Muscle layer of duodenum (tissue), 2 donors: ENCODE results near the gene CEBPZOS.

Experiments
- H3K27ac ChIP-seq: one replicate; pipeline ENCODE4 v1.7.0; 2013; ENCODE audit warnings: mild to moderate bottlenecking, low read length
- H3K27me3 ChIP-seq: one replicate; pipeline ENCODE4 v1.7.0; 2013; ENCODE audit warnings: low read depth, mild to moderate bottlenecking, control low read depth, low read length
- H3K36me3 ChIP-seq, 2 donors: one replicate each; pipeline ENCODE4 v1.7.0; 2013; ENCODE audit warnings: low read length in 2 of 2, control low read depth in 1 of 2, mild to moderate bottlenecking in 1 of 2; ENCODE audit not compliant: insufficient read depth in 2 of 2, control insufficient read depth in 1 of 2
- H3K4me1 ChIP-seq, 2 donors: one replicate each; pipeline ENCODE4 v1.7.0; 2013; ENCODE audit warnings: low read length in 2 of 2, mild to moderate bottlenecking in 2 of 2, control low read depth in 1 of 2, moderate library complexity in 1 of 2; ENCODE audit not compliant: insufficient read depth in 2 of 2, control insufficient read depth in 1 of 2
- H3K4me3 ChIP-seq, 2 donors: one replicate each; pipeline ENCODE4 v1.7.0; 2013; ENCODE audit warnings: low read length in 2 of 2, low read depth in 1 of 2, mild to moderate bottlenecking in 1 of 2
- H3K9me3 ChIP-seq, 2 donors: one replicate each; pipeline ENCODE4 v1.7.0; 2013; ENCODE audit warnings: low read length in 2 of 2, control low read depth in 1 of 2, mild to moderate bottlenecking in 1 of 2; ENCODE audit not compliant: control insufficient read depth in 1 of 2
- donor health status: healthy.

CEBPZOS gene

DNA sequence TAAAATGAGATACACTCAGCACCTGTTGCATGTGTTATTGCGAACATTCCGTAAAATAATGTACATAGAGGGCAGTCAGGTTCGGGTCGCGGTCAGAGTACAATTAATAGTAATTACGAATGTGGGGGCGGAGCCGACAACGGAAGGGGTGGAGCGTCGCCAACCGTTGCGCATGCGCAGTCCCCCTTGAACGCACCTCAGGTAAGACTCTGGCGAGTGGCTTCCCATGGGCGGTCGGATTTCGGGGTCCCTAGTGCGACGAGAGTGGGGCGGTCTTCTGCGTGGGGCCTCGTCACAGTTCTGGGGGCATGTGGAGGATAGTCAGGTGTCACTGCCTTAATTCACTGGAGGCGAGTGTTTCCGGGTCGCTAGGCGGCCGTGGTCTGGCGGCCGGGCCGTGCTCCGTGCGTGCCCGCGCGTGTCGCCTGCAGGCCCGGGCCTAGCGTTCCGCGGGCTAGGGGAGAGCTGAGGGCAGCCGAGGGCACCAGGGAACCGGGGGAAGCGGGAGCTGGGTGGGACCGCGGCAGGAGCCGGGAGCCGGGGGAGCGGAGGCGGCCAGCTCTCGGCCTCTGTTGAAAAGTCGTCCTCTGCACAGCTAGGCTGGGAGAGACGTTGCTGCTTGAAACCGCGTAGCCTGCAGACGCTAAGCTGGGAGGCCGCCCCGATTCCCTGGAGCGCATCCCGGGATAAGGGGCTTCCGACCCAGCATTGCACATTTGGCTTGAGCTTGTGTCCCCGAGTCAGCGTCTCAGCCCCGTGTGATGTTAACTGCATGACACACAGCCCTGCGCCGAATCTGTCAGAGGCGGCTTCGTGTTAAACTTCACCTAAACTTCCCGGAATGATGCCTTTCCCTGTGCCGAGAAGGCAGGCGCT, at the start of gene CEBPZOS:
Gene CEBPZOS (plus strand): TSS at position 177 of the 876 bp plus-strand sequence. CDS start 3,209 bp downstream, outside the sequence.
- peak within 1 kb of the TSS; percentile 91 for H3K4me3 ChIP-seq
- H3K4me1 ChIP-seq: peaks cover 4 to 10% of the 10 kb centered on the region in 2 donors
- H3K27me3 ChIP-seq: no peaks in the 10 kb centered on the region

DNA sequence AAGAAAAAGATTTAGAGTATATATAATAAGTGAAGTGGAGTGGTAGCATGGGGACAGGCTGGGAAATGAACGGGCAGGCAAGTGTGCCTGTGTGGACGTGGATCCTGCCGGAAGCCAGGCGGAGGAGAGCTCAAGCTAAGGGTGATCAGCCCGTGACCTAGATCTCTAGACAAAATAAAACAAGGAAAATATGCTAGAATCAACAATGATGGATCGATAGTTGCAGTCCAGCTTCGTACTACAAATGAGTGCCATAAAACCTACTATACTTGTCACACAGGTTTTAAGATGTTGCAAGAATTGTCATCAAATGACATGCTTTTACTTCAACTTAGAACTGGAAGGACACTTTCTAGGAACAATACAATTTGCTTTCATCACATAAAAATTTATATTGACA, 48.0 kb upstream of the CEBPZOS start:
- peaks cover 21 to 38% of the 10 kb centered on the region in 2 donors for H3K36me3 ChIP-seq
- no peaks in the 10 kb centered on the region for H3K9me3 ChIP-seq
- H3K27me3 ChIP-seq: no peaks in the 10 kb centered on the region
- H3K4me3 ChIP-seq: no peak overlapping the region
- H3K27ac ChIP-seq: no peak overlapping the region
- H3K4me1 ChIP-seq: no peaks in the 10 kb centered on the region

More for the DNA sequence above, at the start of gene CEBPZOS:
- Histone ChIP-seq H3K9me3 (no peaks in the 10 kb centered on the region), H3K36me3 (peaks cover 10 to 13% of the 10 kb centered on the region in 2 donors), H3K27ac (peak within 1 kb of the TSS; percentile 92)

DNA sequence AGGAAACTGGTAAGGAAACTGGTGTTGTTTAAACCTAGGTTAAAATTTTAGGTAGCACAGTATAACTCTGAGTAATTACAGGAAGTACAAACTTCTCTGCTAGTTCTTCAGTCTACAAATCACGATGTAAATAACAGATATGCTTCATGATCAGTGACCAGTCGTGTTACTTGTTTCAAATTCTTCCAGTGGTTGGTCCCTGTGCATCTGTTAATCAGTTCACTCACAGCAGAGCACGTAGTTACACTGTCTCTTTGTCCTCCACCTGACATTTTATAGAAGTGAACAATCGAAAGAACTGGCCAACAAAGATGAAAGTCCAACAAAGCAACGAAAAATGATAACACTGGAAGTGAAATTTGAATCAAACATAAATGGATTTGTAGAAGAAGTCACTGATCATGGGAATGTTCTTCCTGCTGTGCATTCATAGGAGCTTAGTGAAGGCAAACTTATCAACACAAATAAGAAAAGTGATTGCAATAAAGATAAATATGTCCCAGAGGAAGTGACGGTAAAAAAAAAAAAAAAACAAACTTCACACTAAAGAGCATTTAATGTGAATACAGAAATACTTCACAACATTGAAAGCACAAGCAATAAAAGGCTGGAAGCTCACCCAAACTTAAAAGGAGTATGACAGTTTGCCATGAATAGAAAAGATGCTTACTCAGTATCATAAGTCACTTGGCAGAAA, 46.5 kb upstream of the CEBPZOS start:
- H3K4me3 ChIP-seq: no peak overlapping the region
- peak overlapping the region; percentile 34 for H3K27ac ChIP-seq
- peaks cover 21 to 30% of the 10 kb centered on the region in 2 donors for H3K36me3 ChIP-seq
- no peaks in the 10 kb centered on the region for H3K27me3 ChIP-seq
- H3K9me3 ChIP-seq: no peaks in the 10 kb centered on the region
- peaks cover 0 to 2% of the 10 kb centered on the region in 2 donors for H3K4me1 ChIP-seq

DNA sequence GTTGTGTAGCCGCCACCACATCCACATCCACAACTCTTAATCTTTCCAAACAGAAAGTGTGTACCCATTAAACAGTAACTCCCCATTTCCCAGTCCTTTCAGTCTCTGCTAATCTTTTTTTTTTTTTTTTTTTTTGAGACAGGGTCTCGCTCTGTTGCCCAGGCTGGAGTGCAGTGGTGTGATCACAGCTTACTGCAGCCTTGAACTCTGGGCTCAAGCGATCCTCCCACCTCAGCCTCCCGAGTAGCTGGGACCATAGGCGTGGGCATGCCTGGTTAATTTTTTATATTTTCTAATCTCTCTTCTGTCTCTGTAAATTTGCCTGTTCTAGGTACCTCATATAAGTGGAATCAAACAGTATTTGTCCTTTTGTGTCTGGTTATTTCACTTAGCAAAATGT, 43.1 kb upstream of the CEBPZOS start:
- peaks cover 2 to 11% of the 10 kb centered on the region in 2 donors for H3K36me3 ChIP-seq
- no peak overlapping the region for H3K27ac ChIP-seq
- peaks cover 4 to 20% of the 10 kb centered on the region in 2 donors for H3K4me1 ChIP-seq
- no peaks in the 10 kb centered on the region for H3K9me3 ChIP-seq
- H3K4me3 ChIP-seq: no peak overlapping the region
- H3K27me3 ChIP-seq: no peaks in the 10 kb centered on the region

DNA sequence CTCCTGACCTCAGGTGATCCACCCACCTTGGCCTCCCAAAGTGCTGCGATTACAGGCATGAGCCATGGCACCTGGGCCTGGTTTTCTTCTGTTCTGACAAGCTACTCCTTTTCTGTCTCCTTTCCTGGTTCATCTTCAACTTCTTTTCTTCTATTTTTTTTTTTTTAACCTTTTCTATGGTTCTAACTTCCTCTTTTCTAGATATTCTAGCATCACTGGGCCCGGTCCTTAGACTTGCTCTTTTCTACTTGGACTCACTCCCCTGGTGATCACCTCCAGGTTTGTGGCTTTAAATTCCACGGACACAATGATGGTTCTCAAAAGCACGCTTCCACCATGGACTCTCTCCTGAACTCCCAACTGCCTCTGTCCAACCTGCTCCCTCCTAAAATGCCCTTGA, 41.5 kb upstream of the CEBPZOS start:
- peaks cover 4 to 20% of the 10 kb centered on the region in 2 donors for H3K4me1 ChIP-seq
- no peaks in the 10 kb centered on the region for H3K27me3 ChIP-seq
- H3K36me3 ChIP-seq: peaks cover 0 to 8% of the 10 kb centered on the region in 2 donors
- no peaks in the 10 kb centered on the region for H3K9me3 ChIP-seq
- H3K4me3 ChIP-seq: no peak overlapping the region
- no peak overlapping the region for H3K27ac ChIP-seq

DNA sequence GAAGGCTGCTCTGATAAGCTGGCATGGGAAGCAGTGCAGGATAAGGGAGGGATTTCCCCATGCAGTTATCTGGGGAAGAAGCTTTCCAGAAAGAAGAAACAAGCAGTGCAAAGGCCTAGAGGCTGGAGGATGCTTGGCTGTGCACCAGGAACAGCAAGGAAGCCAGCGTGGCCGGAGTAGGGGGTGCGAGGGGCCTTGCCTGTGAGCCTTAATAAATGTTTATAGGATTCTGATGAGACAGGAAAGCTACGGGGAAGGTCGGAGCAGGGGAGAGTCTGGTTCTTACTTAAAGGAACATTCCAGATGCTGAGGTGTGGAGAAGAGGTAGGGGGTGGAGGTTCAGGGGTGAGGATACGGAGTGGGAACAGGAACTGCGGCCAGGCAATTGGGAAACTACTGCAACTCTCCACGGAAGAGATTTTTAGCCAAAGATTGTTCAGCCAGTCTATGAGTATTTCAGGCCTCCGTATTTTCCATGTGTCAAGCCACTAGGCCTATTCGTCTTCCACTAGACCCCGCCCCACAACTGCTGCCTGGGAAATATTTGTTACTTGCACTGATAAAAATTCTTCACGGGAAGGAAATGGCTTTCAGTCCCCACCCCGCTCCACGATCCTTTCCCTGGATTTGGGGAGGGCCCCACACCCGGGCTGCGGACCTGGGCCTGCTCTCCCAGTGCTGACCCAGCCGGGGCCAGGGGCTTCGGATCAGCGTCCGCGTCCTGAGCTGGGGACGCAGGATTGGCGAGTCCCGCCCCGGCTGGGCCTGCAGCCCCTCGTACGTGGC, 40.0 kb upstream of the CEBPZOS start:
- peaks cover 4 to 20% of the 10 kb centered on the region in 2 donors for H3K4me1 ChIP-seq

DNA sequence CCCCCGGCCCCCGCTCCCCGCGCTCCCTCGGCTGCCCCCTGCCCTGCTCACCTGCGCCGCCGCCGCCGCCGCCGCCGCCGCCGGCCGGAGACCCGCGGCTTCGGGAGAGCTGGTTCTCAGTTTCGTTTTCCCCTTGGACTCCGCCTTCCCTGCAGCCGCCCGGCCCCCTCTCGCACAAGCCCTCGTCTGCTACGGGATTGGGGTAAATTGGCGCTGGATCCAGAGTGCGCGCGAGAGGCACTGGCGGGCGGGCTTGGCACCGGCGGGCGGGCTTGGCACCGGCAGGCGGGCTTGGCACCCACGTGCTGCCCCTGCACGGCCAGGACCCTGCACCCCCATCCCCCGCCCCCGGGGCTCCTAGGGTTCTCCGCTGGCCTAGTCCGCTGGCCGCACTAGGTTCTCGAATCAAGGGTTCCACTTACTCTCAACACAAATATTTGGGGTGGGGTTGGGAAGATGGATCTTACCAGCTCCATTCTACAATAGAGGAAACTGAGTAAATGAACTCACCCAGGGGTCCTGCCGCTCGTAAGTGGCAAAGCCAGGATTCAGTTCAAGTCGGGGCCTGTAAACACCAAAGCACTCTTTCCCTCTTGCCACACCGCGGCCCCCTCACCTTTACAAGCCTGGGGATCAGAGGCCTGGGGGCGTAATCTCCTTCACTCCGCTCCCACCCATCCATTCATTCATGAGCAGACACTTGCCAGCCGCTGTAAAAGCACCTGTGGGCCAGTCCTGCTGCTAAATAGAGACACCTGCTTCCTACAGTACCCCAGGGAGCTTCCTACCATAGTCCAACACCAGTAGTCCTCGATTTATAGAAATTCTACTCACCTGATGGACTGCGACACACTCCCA, 39.2 kb upstream of the CEBPZOS start, which contains the start of gene EIF2AK2:
Gene EIF2AK2 (minus strand): TSS at position 124 of the 858 bp plus-strand sequence. CDS start 9,174 bp downstream, outside the sequence.
- Histone ChIP-seq H3K4me1 (peaks cover 4 to 20% of the 10 kb centered on the region in 2 donors), H3K9me3 (no peaks in the 10 kb centered on the region), H3K36me3 (peaks cover 0 to 8% of the 10 kb centered on the region in 2 donors), H3K4me3 (peak within 1 kb of the TSS; percentile 85), H3K27ac (peak within 1 kb of the TSS; percentile 65), H3K27me3 (no peaks in the 10 kb centered on the region)

More for the DNA sequence above, 40.0 kb upstream of the CEBPZOS start:
- Histone ChIP-seq H3K9me3 (no peaks in the 10 kb centered on the region), H3K4me3 (peak overlapping the region; percentile 85), H3K27ac (peak overlapping the region; percentile 65), H3K27me3 (no peaks in the 10 kb centered on the region), H3K36me3 (peaks cover 0 to 8% of the 10 kb centered on the region in 2 donors)

DNA sequence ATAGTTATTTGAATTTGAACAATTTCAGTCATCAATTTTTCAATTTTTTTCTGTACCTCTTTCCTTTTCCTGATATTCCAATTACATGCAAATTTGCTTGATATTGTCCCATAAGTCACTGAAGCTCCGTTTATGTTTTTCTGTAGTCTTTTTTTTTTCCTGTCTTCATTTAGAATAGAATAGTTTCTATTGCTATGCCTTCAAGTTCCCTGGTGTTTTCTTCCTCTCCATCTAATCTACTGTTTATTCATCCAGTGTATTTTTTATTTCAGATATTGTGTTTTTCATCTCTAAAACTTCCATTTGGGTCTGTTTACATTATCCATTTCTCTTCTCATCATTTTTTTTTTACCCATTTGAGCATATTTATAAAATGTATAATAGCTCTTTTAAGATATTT, 31.5 kb upstream of the CEBPZOS start:
- H3K9me3 ChIP-seq: peaks cover 2 to 3% of the 10 kb centered on the region in 2 donors
- H3K27ac ChIP-seq: no peak overlapping the region
- H3K4me1 ChIP-seq: no peaks in the 10 kb centered on the region
- no peaks in the 10 kb centered on the region for H3K27me3 ChIP-seq
- H3K36me3 ChIP-seq: no peaks in the 10 kb centered on the region
- H3K4me3 ChIP-seq: no peak overlapping the region

DNA sequence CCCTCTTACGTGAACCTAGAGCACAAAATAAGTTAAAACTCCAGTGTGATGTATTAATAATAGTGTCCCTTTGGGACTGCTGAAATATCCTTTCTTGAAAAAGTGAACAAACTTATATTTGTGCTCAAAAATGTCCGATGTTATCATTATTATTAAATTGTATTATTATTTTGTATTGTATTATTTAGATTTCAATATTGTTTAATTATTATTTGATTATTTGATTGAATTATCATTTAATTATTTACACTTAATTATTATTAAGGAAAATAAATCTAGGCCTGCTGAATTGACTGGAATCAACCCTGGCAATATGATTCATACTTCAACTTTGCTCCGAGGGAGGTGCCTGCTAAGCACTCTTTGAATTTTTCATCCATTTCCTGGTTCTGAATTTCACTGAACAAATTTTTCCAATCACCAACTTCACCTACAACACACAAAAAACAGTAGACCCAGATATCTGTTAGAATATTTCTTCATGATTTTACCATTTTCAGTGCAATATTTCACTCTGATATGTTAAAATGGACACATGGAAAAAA, 28.6 kb upstream of the CEBPZOS start:
- Histone ChIP-seq H3K27ac (no peak overlapping the region), H3K4me3 (no peak overlapping the region), H3K4me1 (no peaks in the 10 kb centered on the region)

More for the DNA sequence above, 28.6 kb upstream of the CEBPZOS start:
- Histone ChIP-seq H3K27me3 (no peaks in the 10 kb centered on the region), H3K9me3 (peaks cover 2 to 3% of the 10 kb centered on the region in 2 donors), H3K36me3 (no peaks in the 10 kb centered on the region)
